ENCODE measurements around the gene NAPEPLD. TPM values are rescaled to one million over a fixed set of nuclear protein-coding genes. Genes with fewer than 3 reads are reported as not detected.

The NAPEPLD gene
- total and polyA plus RNA-seq, 2 of the 8 experiments (the other 6 are each of a cell fraction or from before 2014, with no cell fraction given) = 4.2 to 9.9 TPM

DNA sequence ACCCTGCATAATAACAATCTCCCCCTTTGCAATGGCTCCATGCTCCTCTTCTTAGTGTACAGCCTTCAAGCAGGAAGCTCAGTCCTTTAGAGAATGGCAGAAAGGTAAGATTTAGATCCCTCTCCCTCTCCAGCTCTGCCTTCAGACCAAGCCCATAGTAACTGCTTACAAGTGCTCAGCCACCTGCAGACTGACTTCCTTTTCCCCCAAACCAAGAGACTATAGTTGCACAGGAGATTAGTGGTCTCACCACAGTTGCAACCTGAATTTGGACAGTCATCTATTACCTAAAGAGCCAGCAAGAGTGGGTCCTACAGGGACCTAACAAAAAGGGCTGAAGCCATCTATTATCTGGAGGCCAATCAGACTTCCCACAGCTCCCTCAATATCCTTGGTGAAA, 90.8 kb downstream of the NAPEPLD start:
- Histone ChIP-seq H3K9me3 (ENCODE audit: insufficient read depth in 2 of 2, low read depth in 1 of 2, low read length in 1 of 2) (no peaks in the 10 kb centered on the region), H3K18ac (ENCODE audit: extremely low read depth, low read length) (no peak overlapping the region), H3K23ac (ENCODE audit: insufficient read length) (no peak overlapping the region), H2BK120ac (replicated peaks; ENCODE audit: low read depth, low read length) (no peak overlapping the region), H3K79me1 (ENCODE audit: low read depth, low read length) (no peaks in the 10 kb centered on the region), H3K14ac (ENCODE audit: insufficient read length) (no peak overlapping the region), H4K20me1 (replicated peaks in 1 of 2; ENCODE audit: control insufficient read depth in 1 of 2, insufficient read depth in 2 of 2, low read length in 2 of 2) (no peaks in the 10 kb centered on the region), H4K8ac (ENCODE audit: extremely low read depth, insufficient read depth, low read length) (no peak overlapping the region), H3K27ac (ENCODE audit: low read depth, low read length) (no peak overlapping the region), H4K91ac (replicated peaks; ENCODE audit: insufficient read length, low read length) (no peak overlapping the region), H3K27me3 (replicated peaks in 1 of 4; ENCODE audit: control insufficient read depth in 3 of 4, extremely low read depth in 1 of 4, insufficient read depth in 3 of 4, low read length in 3 of 4) (no peaks in the 10 kb centered on the region), H2AK5ac (ENCODE audit: low read depth, low read length) (no peak overlapping the region), H3K4ac (replicated peaks; ENCODE audit: insufficient read length, low read depth, low read length) (no peak overlapping the region), H3K9ac (replicated peaks in 1 of 4; ENCODE audit: extremely low read depth in 1 of 4, low read depth in 3 of 4, low read length in 3 of 4) (no peak overlapping the region), H3K56ac (replicated peaks; ENCODE audit: insufficient read length, low read depth, low read length) (no peak overlapping the region), H2BK15ac (ENCODE audit: low read length) (no peak overlapping the region), H3K4me3 (ENCODE audit: extremely low read depth in 1 of 4, insufficient read depth in 2 of 4, low read depth in 3 of 4, low read length in 4 of 4) (no peak overlapping the region), H2AFZ (ENCODE audit: low read length) (no peak overlapping the region), H3K23me2 (ENCODE audit: low read depth, low read length) (no peaks in the 10 kb centered on the region), H3K4me2 (ENCODE audit: insufficient read depth in 1 of 2, low read depth in 2 of 2, low read length in 2 of 2) (no peak overlapping the region), H3K4me1 (replicated peaks in 1 of 4; ENCODE audit: control insufficient read depth in 3 of 4, insufficient read depth in 4 of 4, low read length in 3 of 4) (no peaks in the 10 kb centered on the region; a peak in 1 of 7 replicates), H2BK20ac (ENCODE audit: low read length) (no peak overlapping the region), H3K79me2 (ENCODE audit: control insufficient read depth in 1 of 2, insufficient read depth in 2 of 2, low read length in 2 of 2) (no peaks in the 10 kb centered on the region), H3K36me3 (ENCODE audit: control insufficient read depth in 2 of 4, insufficient read depth in 4 of 4, low read length in 3 of 4) (peaks cover 0 to 6% (median 0%) of the 10 kb centered on the region in 4 experiments; a peak in 1 of 8 replicates), H4K5ac (ENCODE audit: insufficient read length, low read depth, low read length) (no peak overlapping the region), H2BK5ac (ENCODE audit: low read depth, low read length) (no peak overlapping the region), H2BK12ac (ENCODE audit: low read depth, low read length) (no peak overlapping the region)
- POLR2A ChIA-PET (ENCODE audit: partially characterized antibody) = no interaction called here
- no peak for DNase-seq (ENCODE audit: low read depth in 1 of 2, low spot score in 2 of 2)
- no peak for FAIRE-seq
- CTCF ChIA-PET (ENCODE audit: partially characterized antibody) = interaction anchor here (1.1 kb wide), 1 partner anchor 314 kb away, joined by 3 read pairs; no protein-coding TSS in a partner anchor
- TF ChIP-seq SIRT6 (IDR thresholded peaks at IDR 0.05; ENCODE audit: low read length) (no peak), JUN (IDR thresholded peaks at IDR 0.05; ENCODE audit: low read depth, low read length) (no peak), HDAC6 (IDR thresholded peaks at IDR 0.05; ENCODE audit: low read depth, low read length) (no peak), RNF2 (IDR thresholded peaks at IDR 0.05; ENCODE audit: borderline replicate concordance, low read depth, low read length, missing control alignments, poor library complexity, severe bottlenecking) (no peak)

Data from H1 (cell line).